Right lobe of liver (tissue), 6 donors: Measurements from ENCODE around the gene ZBTB44. TPM values are rescaled to one million over a fixed set of nuclear protein-coding genes. Genes with fewer than 3 reads are reported as not detected.
"Not testable (repeated sequence)": the region's sequence is repeated elsewhere in the genome, so short reads cannot be mapped to it uniquely, and the experiment has no call there.

Source experiments
- ATAC-seq, 4 donors: fragments of 200-7000 bp; cut with Tn5 transposase; one replicate each; pipeline ENCODE4 v1.9.1; 2020; ENCODE audit warnings: mild to moderate bottlenecking in 4 of 4, moderate library complexity in 4 of 4
- DNase-seq, 3 donors: peaks; one replicate each; pipeline ENCODE4 v3.0.0-alpha.2; 2020
- H3K27ac ChIP-seq, 3 donors: fragments of 200-600 bp; one replicate each; pipeline ENCODE4 v1.8.0; 2022
- H3K27me3 ChIP-seq, 2 donors: fragments of 200-600 bp; one replicate each; pipeline ENCODE4 v1.8.0; 2022
- H3K36me3 ChIP-seq, 4 donors: fragments of 200-600 bp; sonication (generic) in 1 of 4; one replicate each; pipeline versions ENCODE4 v1.5.1 to v1.8.0; 2017 to 2022; ENCODE audit warnings: control low read depth in 1 of 4
- H3K4me1 ChIP-seq, 4 donors: fragments of 200-600 bp; sonication (generic) in 1 of 4; one replicate each; pipeline versions ENCODE4 v1.5.1 to v1.8.0; 2017 to 2022; ENCODE audit warnings: control low read depth in 1 of 4
- H3K4me3 ChIP-seq, 3 donors: fragments of 200-600 bp; one replicate each; pipeline ENCODE4 v1.8.0; 2022
- H3K9me3 ChIP-seq, 4 donors: fragments of 200-600 bp; sonication (generic) in 1 of 4; one replicate each; pipeline versions ENCODE4 v1.5.1 to v1.8.0; 2017 to 2022; ENCODE audit warnings: control low read depth in 1 of 4
- POLR2A ChIP-seq: fragments of 450-650 bp; IDR thresholded peaks from one replicate; pipeline ENCODE4 v1.6.1; 2017; ENCODE audit warnings: antibody characterized with exemption, mild to moderate bottlenecking
- WGBS: methylation state at CpG from one replicate; pipeline ENCODE4 v1.1.6; 2018; ENCODE audit warnings: low coverage, low lambda C conversion rate; ENCODE audit not compliant: insufficient coverage; ENCODE audit errors: missing lambda C conversion rate; 5-methylcytosine and 5-hydroxymethylcytosine counted together
- intact Hi-C, 2 donors: fragments of 100-400 bp; cut with DNase I; formaldehyde crosslinking; loops; one replicate each; pipeline versions ENCODE4 v1.11.2 to v1.14.1; 2022
- total RNA-seq, 6 experiments: library from RNA; depleted of rRNA in 2 of 6; stranded (reverse); fragments of >200 nt in 2 of 6; fragmentation: NEBNext Ultra II Directional in 3 of 6; extraction: Animal tissue kit (Norgen Biotek cat#: 25700) in 3 of 6; gene quantifications; one replicate each; pipeline versions ENCODE4 v1.1.0 to v1.2.4, GENCODE V29; 2016 to 2023
- TF ChIP-seq, protein P1 (sequence below), 4 donors: fragments of 200-600 bp in 3 of 4; fragments of 450-650 bp in 1 of 4; IDR thresholded peaks; one replicate each; pipeline versions ENCODE4 v1.5.1 to v1.8.0; 2016 to 2022; ENCODE audit warnings: antibody characterized with exemption in 4 of 4, mild to moderate bottlenecking in 2 of 4
- donor health status: DM: no; HTN: yes; CAD: no.
- donor health status: DM: no; HTN: no; CAD: no.
- donor health status: DM: no; HTN: no; CAD: no.
- donor health status: DM: no; HTN: yes; CAD: no.
- donor health status: DM: no; HTN: yes; CAD: no.

ZBTB44 gene
- total RNA-seq, 6 experiments from 2014 or later, result 16.3 to 22.4 (median 18.4) TPM

DNA sequence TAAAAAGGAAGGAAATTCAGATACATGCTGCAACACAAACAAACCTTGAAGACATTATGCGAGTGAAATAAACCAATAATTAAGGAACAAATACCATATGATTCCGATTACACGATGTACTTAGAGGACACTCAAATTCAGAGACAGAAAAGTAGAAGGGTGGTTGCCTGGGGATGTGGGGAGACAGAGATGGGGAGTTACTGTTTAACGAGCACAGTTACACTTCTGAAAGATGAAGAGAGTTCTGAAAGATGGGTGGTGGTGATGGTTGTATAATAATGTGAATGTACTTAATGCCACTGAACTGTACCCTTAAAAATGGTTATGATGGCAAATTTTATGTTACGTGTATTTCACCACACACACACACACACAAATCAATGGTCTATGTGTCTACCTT, 14.7 kb downstream of the ZBTB44 start:
- no peak overlapping the region for H3K4me3 ChIP-seq
- H3K27ac ChIP-seq, result no peak overlapping the region
- no peak for DNase-seq
- H3K4me1 ChIP-seq, result no peaks in the 10 kb centered on the region
- no peaks in the 10 kb centered on the region for H3K27me3 ChIP-seq
- no peaks in the 10 kb centered on the region for H3K9me3 ChIP-seq
- intact Hi-C loops, result no loop called here
- H3K36me3 ChIP-seq, result no peaks in the 10 kb centered on the region
- ATAC-seq, result no peak
- TF ChIP-seq POLR2A, result no peak
- TF ChIP-seq, protein P1, sequence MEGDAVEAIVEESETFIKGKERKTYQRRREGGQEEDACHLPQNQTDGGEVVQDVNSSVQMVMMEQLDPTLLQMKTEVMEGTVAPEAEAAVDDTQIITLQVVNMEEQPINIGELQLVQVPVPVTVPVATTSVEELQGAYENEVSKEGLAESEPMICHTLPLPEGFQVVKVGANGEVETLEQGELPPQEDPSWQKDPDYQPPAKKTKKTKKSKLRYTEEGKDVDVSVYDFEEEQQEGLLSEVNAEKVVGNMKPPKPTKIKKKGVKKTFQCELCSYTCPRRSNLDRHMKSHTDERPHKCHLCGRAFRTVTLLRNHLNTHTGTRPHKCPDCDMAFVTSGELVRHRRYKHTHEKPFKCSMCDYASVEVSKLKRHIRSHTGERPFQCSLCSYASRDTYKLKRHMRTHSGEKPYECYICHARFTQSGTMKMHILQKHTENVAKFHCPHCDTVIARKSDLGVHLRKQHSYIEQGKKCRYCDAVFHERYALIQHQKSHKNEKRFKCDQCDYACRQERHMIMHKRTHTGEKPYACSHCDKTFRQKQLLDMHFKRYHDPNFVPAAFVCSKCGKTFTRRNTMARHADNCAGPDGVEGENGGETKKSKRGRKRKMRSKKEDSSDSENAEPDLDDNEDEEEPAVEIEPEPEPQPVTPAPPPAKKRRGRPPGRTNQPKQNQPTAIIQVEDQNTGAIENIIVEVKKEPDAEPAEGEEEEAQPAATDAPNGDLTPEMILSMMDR (IDR thresholded peaks at IDR 0.05), result no peak
- WGBS, result 94% methylated on average over 5 of the region's 5 CpGs

- no peak for ATAC-seq
- TF ChIP-seq, protein P1 (IDR thresholded peaks at IDR 0.05), result no peak
- no peak for TF ChIP-seq POLR2A
- 77% methylated on average over 3 of the region's 4 CpGs for WGBS
- DNase-seq, result no peak
- H3K4me1 ChIP-seq, result no peaks in the 10 kb centered on the region
- no peaks in the 10 kb centered on the region for H3K9me3 ChIP-seq
- no peak overlapping the region for H3K4me3 ChIP-seq
- H3K27ac ChIP-seq, result no peak overlapping the region
- no peaks in the 10 kb centered on the region for H3K27me3 ChIP-seq
- intact Hi-C loops, result no loop called here
- H3K36me3 ChIP-seq, result no peaks in the 10 kb centered on the region
Observed at GRCh38 chr11:130295657-130296056, 19.1 kb downstream of the ZBTB44 start.

DNA sequence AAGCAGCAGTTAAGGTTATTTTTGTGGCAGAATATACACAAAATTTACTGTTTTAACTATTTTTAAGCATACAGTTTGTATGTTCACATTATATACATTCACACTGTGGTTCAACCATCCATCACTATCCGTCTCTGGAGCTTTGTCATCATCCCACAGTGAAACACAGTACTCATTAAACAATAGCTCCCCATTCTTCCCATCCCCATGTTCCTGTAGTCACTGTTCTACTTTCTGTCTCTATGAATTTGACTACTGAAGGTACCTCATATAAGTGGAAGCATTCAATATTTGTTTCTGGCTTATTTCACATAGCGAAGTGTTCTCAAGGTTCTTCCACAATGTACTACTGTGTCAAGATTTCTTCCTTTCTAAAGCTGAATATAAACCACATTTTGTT, 32.6 kb downstream of the ZBTB44 start:
- 100% methylated on average over 2 of the region's 2 CpGs for WGBS
- DNase-seq (no peak), ATAC-seq (no peak)
- intact Hi-C loops, result no loop called here
- H3K4me3 ChIP-seq, result no peak overlapping the region
- no peaks in the 10 kb centered on the region for H3K27me3 ChIP-seq
- TF ChIP-seq POLR2A, result no peak
- TF ChIP-seq, protein P1 (IDR thresholded peaks at IDR 0.05), result no peak
- H3K9me3 ChIP-seq, result no peaks in the 10 kb centered on the region
- H3K27ac ChIP-seq, result no peak overlapping the region
- no peaks in the 10 kb centered on the region for H3K36me3 ChIP-seq
- peaks cover 0 to 10% (median 0%) of the 10 kb centered on the region in 4 donors for H3K4me1 ChIP-seq

DNA sequence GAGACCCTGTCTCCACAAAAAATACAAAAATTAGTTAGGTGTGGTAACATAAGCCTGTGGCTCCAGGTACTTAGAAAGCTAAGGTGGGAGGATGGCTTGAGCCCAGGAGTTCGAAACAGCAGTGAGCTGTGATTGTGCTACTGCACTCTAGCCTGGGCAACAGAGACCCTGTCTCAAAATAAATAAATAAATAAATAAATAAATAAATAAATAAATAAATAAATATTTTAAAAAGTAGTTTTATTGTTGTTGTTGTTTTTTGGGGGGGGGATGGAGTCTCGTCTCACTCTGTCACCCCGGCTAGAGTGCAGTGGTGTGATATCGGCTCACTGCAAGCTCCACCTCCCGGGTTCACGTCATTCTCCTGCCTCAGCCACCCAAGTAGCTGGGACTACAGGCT, 33.4 kb downstream of the ZBTB44 start:
- not testable (repeated sequence) for ATAC-seq
- 100% methylated on average over 5 of the region's 6 CpGs for WGBS

GRCh38 chr11:130279989-130280388, 34.7 kb downstream of the ZBTB44 start:
- no peak for DNase-seq
- Histone ChIP-seq H3K4me3 (no peak overlapping the region), H3K27me3 (no peaks in the 10 kb centered on the region), H3K27ac (no peak overlapping the region), H3K9me3 (no peaks in the 10 kb centered on the region), H3K4me1 (peaks cover 0 to 10% (median 0%) of the 10 kb centered on the region in 4 donors), H3K36me3 (no peaks in the 10 kb centered on the region)
- 49% methylated on average over 4 of the region's 4 CpGs for WGBS
- intact Hi-C loops, result no loop called here
- no peak for ATAC-seq
- no peak for TF ChIP-seq POLR2A
- TF ChIP-seq, protein P1 (IDR thresholded peaks at IDR 0.05), result no peak

More for the DNA sequence above, 33.4 kb downstream of the ZBTB44 start:
- H3K27ac ChIP-seq, intact Hi-C loops, H3K4me1 ChIP-seq, H3K36me3 ChIP-seq, H3K9me3 ChIP-seq, H3K4me3 ChIP-seq, DNase-seq, H3K27me3 ChIP-seq: not testable (repeated sequence)
